Activated naive CD8-positive, alpha-beta T cell (primary cell): ENCODE measurements around the gene GAGE13.
"Not testable (repeated sequence)": the region's sequence is repeated elsewhere in the genome, so short reads cannot be mapped to it uniquely, and the experiment has no call there.

Experiments
- H3K27ac Mint-ChIP-seq: one replicate; pipeline ENCODE4 v1.8.0; 2021; ENCODE audit warnings: mixed read lengths
- H3K27me3 Mint-ChIP-seq: one replicate; pipeline ENCODE4 v1.8.0; 2021; ENCODE audit warnings: mixed read lengths
- H3K36me3 Mint-ChIP-seq: one replicate; pipeline ENCODE4 v1.8.0; 2021; ENCODE audit warnings: mixed read lengths
- H3K4me1 Mint-ChIP-seq: one replicate; pipeline ENCODE4 v1.8.0; 2021; ENCODE audit warnings: low read depth, mixed read lengths
- H3K4me3 Mint-ChIP-seq: one replicate; pipeline ENCODE4 v1.8.0; 2021; ENCODE audit warnings: mild to moderate bottlenecking, mixed read lengths
- H3K9me3 Mint-ChIP-seq: one replicate; pipeline ENCODE4 v1.8.0; 2021; ENCODE audit warnings: low read depth, mixed read lengths

Gene GAGE13

GRCh38 chrX:49310371-49310770 is 21.0 kb upstream of the GAGE13 start:
- Mint-ChIP-seq H3K27me3 (no peaks in the 10 kb centered on the region), H3K36me3 (no peaks in the 10 kb centered on the region), H3K4me3 (peak overlapping the region; percentile 79), H3K27ac (no peak overlapping the region), H3K9me3 (no peaks in the 10 kb centered on the region), H3K4me1 (peaks cover 20% of the 10 kb centered on the region)

- H3K4me1 Mint-ChIP-seq: peaks cover 20% of the 10 kb centered on the region
- no peak overlapping the region for H3K27ac Mint-ChIP-seq
- H3K36me3 Mint-ChIP-seq: no peaks in the 10 kb centered on the region
- H3K4me3 Mint-ChIP-seq: no peak overlapping the region
- no peaks in the 10 kb centered on the region for H3K27me3 Mint-ChIP-seq
- H3K9me3 Mint-ChIP-seq: no peaks in the 10 kb centered on the region
Observed at GRCh38 chrX:49312176-49312575, 19.2 kb upstream of the GAGE13 start.

DNA sequence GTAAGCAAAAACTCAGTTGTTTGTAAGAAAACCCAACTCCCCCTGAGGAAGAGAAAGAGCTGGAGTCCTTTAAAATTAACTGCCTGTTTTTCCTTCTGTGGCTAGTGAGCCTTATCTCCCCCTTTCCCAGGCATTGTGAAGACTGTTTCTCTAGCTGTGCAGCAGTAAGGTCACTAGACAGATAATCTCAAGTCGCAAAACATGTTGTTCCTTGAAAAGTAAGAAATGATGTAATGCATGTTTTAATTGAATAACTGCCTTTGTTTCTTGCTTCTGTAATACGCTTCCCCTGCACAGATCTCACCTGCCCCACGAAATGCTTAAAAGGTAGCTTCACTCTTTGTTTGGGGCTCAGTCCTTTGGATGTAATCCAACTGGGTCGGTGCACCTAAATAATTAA is 15.3 kb upstream of the GAGE13 start:
- Mint-ChIP-seq H3K27me3 (no peaks in the 10 kb centered on the region), H3K4me3 (no peak overlapping the region), H3K4me1 (no peaks in the 10 kb centered on the region), H3K36me3 (no peaks in the 10 kb centered on the region), H3K9me3 (no peaks in the 10 kb centered on the region), H3K27ac (no peak overlapping the region)

GRCh38 chrX:49321737-49322136 is 9.6 kb upstream of the GAGE13 start, which contains the start of gene GAGE12J:
Gene GAGE12J (plus strand): TSS chrX:49322037. CDS start chrX:49323194, 1,157 bp downstream.
- H3K27me3 Mint-ChIP-seq, H3K27ac Mint-ChIP-seq, H3K9me3 Mint-ChIP-seq, H3K4me3 Mint-ChIP-seq, H3K4me1 Mint-ChIP-seq, H3K36me3 Mint-ChIP-seq: not testable (repeated sequence)

GRCh38 chrX:49322266-49322665 is 9.1 kb upstream of the GAGE13 start:
- not testable (repeated sequence) for H3K27me3 Mint-ChIP-seq, H3K36me3 Mint-ChIP-seq, H3K4me3 Mint-ChIP-seq, H3K4me1 Mint-ChIP-seq, H3K27ac Mint-ChIP-seq, H3K9me3 Mint-ChIP-seq

DNA sequence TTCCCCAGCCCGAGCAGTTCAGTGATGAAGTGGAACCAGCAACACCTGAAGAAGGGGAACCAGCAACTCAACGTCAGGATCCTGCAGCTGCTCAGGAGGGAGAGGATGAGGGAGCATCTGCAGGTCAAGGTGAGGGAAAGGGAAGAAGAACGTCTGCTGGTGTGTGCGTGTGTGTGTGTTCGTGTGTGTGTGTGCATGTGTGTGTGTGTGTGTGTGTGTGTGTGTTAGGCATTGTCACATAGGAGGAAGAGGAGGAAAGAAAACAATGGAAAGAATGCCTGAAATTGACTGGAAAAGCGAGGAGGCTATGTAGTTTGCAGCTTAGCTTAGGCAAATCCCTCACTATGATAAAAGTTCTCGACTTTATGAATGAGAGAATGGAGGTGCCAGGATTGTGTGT is 7.6 kb upstream of the GAGE13 start:
- not testable (repeated sequence) for H3K27ac Mint-ChIP-seq, H3K27me3 Mint-ChIP-seq, H3K9me3 Mint-ChIP-seq, H3K4me1 Mint-ChIP-seq, H3K36me3 Mint-ChIP-seq, H3K4me3 Mint-ChIP-seq

DNA sequence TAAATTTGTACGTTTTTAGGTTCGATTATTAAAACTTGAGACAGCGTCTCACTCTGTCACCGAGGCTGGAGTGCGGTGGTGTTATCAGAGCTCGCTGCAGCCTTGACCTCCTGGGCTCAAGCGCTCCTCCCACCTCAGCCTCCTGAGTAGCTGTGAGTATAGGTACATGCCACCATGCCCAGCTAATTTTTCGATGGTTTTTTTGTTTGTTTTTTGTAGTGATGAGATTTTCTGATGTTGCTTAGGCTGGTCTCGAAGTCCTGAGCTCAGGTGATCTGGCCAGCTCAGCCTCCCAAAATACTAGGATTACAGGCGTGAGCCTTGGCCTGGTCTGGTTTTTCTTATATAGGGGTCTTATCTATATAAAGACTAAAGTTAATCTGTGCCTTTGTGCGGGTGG is 961 bp upstream of the GAGE13 start:
- not testable (repeated sequence) for H3K4me1 Mint-ChIP-seq, H3K4me3 Mint-ChIP-seq, H3K27ac Mint-ChIP-seq, H3K36me3 Mint-ChIP-seq, H3K9me3 Mint-ChIP-seq, H3K27me3 Mint-ChIP-seq

DNA sequence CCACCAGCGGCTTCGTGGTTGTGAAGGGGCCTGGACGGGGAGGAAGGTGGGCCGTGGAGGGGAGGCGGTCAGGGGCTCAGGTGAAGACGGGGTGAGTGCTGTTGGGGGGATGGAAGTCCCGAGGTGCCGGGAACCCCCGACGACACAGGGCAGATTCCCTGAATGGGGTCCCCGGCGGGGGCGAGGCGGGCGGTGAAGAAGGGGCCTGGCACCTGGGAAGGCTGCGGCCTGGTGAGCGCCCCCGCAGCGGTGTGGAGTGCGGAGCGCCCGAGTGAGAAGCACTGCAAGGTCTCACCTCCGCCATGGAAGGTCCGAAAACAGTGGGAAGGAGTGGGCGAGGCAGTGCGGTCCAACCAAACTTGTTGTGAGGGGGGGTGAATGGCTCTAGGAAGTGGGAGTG is 459 bp downstream of the GAGE13 start:
- not testable (repeated sequence) for H3K27ac Mint-ChIP-seq, H3K4me1 Mint-ChIP-seq, H3K27me3 Mint-ChIP-seq, H3K4me3 Mint-ChIP-seq, H3K9me3 Mint-ChIP-seq, H3K36me3 Mint-ChIP-seq

GRCh38 chrX:49341449-49341848 is 10.1 kb downstream of the GAGE13 start:
- H3K9me3 Mint-ChIP-seq, H3K36me3 Mint-ChIP-seq, H3K4me3 Mint-ChIP-seq, H3K27me3 Mint-ChIP-seq, H3K4me1 Mint-ChIP-seq, H3K27ac Mint-ChIP-seq: not testable (repeated sequence)

DNA sequence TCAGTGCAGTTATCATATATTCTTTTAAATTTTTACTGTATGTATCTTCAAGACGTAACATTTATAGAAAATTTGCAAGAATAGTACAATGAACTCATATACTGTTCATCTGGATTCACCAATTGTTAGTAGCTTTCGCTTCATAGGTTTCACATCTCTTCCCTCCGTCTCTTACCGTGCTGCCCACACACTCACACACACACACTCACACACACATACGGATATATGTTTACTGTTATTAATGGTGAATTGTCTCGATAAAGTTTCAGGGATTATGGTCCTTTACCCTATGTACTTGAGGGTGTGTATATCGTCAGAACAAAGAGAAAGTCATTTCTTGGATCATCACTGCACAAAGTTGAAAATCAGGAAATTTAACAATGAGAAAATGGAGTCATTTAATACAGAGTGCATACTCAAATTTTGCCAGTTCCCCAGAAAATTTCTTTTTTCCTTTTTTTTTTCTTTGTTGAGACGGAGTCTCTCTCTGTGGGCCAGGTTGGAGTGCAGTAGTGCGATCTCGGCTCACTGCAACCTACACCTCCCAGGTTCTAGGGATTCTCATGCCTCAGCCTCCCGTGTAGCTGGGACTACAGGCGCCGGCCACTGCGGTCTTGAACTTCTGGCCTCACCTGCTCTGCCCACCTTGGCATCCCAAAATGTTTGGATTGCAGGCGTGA is 13.3 kb downstream of the GAGE13 start:
- not testable (repeated sequence) for H3K27ac Mint-ChIP-seq, H3K36me3 Mint-ChIP-seq, H3K9me3 Mint-ChIP-seq, H3K4me3 Mint-ChIP-seq, H3K27me3 Mint-ChIP-seq, H3K4me1 Mint-ChIP-seq

- H3K36me3 Mint-ChIP-seq, H3K4me3 Mint-ChIP-seq, H3K27me3 Mint-ChIP-seq, H3K27ac Mint-ChIP-seq, H3K4me1 Mint-ChIP-seq, H3K9me3 Mint-ChIP-seq: not testable (repeated sequence)
Observed at GRCh38 chrX:49345402-49345801, 14.0 kb downstream of the GAGE13 start.

GRCh38 chrX:49346150-49346549 is 14.8 kb downstream of the GAGE13 start:
- not testable (repeated sequence) for H3K4me1 Mint-ChIP-seq, H3K36me3 Mint-ChIP-seq, H3K4me3 Mint-ChIP-seq, H3K27ac Mint-ChIP-seq, H3K9me3 Mint-ChIP-seq, H3K27me3 Mint-ChIP-seq
